ENCODE results near the gene CDH23.

The CDH23 gene

GRCh38 chr10:71749396-71749795, 352.7 kb downstream of the CDH23 start:
- H3K27ac ChIP-seq: peak overlapping the region; percentile 88; the same call in 1 of the 2 replicates
- ChIA-PET POLR2A (ENCODE audit: low non-redundant PET) (no interaction called here), CTCF (interaction anchor here (0.6 to 1.0 kb wide), 4 partner anchors 7 to 119 kb away, joined by 3 to 4 read pairs (median 4); no protein-coding TSS in a partner anchor)
- DNase-seq (ENCODE audit: low spot score): no peak
- TF ChIP-seq, protein P1, sequence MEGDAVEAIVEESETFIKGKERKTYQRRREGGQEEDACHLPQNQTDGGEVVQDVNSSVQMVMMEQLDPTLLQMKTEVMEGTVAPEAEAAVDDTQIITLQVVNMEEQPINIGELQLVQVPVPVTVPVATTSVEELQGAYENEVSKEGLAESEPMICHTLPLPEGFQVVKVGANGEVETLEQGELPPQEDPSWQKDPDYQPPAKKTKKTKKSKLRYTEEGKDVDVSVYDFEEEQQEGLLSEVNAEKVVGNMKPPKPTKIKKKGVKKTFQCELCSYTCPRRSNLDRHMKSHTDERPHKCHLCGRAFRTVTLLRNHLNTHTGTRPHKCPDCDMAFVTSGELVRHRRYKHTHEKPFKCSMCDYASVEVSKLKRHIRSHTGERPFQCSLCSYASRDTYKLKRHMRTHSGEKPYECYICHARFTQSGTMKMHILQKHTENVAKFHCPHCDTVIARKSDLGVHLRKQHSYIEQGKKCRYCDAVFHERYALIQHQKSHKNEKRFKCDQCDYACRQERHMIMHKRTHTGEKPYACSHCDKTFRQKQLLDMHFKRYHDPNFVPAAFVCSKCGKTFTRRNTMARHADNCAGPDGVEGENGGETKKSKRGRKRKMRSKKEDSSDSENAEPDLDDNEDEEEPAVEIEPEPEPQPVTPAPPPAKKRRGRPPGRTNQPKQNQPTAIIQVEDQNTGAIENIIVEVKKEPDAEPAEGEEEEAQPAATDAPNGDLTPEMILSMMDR (conservative IDR thresholded peaks at IDR 0.05; ENCODE audit: low read depth): no peak

GRCh38 chr10:71750124-71750841, 353.6 kb downstream of the CDH23 start:
- ChIA-PET CTCF (interaction anchor here (0.7 kb wide), 1 partner anchor 26 kb away, joined by 3 read pairs; no protein-coding TSS in a partner anchor), POLR2A (ENCODE audit: low non-redundant PET) (no interaction called here)
- DNase-seq (ENCODE audit: low spot score): no peak
- TF ChIP-seq, protein P1 (conservative IDR thresholded peaks at IDR 0.05; ENCODE audit: low read depth): no peak
- 0 out of 2 replicates have a peak overlapping the region, but pooled peaks have one; percentile 88 for H3K27ac ChIP-seq

GRCh38 chr10:71750986-71751385, 354.3 kb downstream of the CDH23 start:
- ChIA-PET POLR2A (ENCODE audit: low non-redundant PET) (no interaction called here), CTCF (no interaction called here)
- TF ChIP-seq, protein P1 (conservative IDR thresholded peaks at IDR 0.05; ENCODE audit: low read depth): no peak
- H3K27ac ChIP-seq: no peak overlapping the region
- no peak for DNase-seq (ENCODE audit: low spot score)

DNA sequence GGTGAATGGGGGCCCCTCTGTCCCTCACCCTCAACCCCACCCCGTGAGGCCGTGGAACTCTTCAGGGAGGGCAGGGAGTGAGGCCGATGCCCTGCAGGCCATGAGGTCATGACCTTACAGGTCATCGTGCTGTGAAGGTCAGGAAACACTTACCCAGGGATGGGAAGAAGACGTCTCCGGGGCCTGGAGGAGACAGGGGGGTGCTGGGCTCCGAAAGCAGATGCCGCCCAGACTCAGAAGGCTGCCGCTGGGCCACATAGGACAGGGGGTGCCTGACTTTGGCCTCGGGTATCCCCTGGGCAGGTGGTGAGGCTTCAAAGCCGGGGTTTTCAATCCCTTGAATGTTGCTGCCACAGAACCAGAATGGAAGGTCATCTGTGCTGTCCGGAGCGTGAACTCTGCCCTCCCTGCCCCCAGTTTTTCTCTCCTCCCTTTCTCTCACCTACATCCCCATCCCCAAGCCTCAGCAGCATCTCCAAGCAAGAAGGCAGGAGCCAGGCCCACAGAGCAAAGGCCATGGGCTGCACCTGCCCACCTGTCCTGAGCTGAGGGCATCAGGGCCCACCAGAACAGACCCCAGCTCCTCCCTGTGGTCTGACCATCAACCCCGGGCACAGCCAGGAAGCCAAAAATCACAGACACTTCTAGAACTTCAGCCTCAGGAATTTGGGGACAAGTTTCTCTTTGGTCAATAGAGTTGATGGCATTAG, 354.9 kb downstream of the CDH23 start:
- TF ChIP-seq, protein P1 (conservative IDR thresholded peaks at IDR 0.05; ENCODE audit: low read depth): no peak
- CTCF ChIA-PET: interaction anchor here (0.5 to 0.7 kb wide), 2 partner anchors 52 to 106 kb away, joined by 3 to 5 read pairs; no protein-coding TSS in a partner anchor
- no peak for DNase-seq (ENCODE audit: low spot score)
- POLR2A ChIA-PET (ENCODE audit: low non-redundant PET): no interaction called here
- H3K27ac ChIP-seq: no peak overlapping the region

DNA sequence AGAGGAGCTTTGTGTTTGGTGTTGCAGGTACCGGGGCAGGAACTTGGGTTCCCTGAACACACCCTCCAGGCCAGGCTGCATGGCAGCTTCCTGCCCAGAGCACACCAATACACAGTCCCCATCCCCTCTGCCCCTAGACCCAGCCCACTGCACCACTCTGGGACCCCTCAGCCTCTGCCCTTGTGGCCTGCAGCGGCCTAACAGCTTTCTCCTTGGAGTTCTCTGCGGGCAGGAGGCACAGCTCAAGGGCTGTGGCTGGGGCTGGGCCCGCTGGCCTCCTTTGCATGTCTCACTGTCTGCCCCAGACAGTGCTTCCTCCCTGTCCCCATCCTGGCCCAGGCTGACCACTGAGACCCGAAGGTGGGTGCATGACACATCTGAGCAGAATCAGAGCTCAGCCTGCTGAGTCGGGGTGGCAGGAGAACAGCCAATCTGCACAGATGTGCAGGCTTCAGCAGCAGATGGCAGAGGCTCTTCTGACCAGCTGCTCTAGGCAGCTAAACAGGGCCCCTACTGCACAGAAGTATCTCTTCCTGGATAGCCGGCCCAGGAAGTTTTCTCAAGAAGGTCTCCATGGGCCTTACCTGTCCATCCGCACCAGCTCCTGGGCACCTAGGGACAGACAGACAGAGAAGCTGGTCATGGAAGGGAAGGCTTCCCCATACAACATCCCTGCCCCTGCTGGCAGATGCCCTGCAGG, 355.8 kb downstream of the CDH23 start:
- ChIA-PET POLR2A (ENCODE audit: low non-redundant PET) (no interaction called here), CTCF (interaction anchor here (0.5 to 0.9 kb wide), 3 partner anchors 20 to 106 kb away, joined by 3 to 5 read pairs (median 3); no protein-coding TSS in a partner anchor)
- H3K27ac ChIP-seq: peak overlapping the region; percentile 8; the same call in 1 of the 2 replicates
- no peak for DNase-seq (ENCODE audit: low spot score)
- TF ChIP-seq, protein P1 (conservative IDR thresholded peaks at IDR 0.05; ENCODE audit: low read depth): no peak

Measured in RWPE1 (cell line).